GM19025 (cell line): Measurements from ENCODE around the gene CD38.
A peak's percentile ranks its signal among the peaks of the same experiment; 100 is the strongest.
"Not testable (repeated sequence)": the region's sequence is repeated elsewhere in the genome, so short reads cannot be mapped to it uniquely, and the experiment has no call there.

Experiments
- ATAC-seq: cut with Tn5 transposase; IDR thresholded peaks from one replicate; pipeline ENCODE4 v1.9.1; 2021; ENCODE audit warnings: mild to moderate bottlenecking, low read depth, moderate library complexity; ENCODE audit not compliant: unreplicated experiment

The CD38 gene

DNA sequence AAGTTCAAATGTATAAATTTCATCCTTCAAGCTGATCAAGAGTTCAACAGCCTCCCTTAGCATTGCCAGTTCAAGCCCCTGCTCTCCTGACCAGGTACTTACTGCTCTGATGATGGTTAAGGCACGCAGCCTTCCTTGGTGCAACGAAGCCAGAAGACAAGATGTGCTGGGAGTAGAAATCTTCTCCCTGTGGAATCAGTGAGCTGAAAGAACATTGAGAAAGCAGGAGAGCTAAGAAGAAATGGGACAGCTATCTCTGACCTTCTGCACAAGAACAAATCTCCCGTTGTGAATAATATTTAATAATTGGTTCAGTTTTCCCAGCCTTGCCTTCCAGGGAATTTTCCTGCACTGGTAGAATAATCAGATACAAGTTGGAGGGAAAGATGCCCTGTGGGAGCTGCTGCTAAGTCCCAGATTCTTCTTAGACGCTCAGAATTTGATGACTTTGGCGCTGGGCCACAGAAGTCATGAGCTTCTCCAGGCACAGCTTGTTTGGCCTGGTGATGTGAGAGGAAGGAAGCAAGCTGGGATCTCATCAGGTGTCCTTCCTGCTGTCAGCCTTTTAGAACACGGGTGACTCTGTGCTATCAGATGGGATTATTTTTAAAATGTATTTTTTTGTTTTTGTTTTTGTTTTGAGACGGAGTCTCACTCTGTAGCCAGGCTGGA, 77.8 kb downstream of the CD38 start:
- no peak for ATAC-seq

DNA sequence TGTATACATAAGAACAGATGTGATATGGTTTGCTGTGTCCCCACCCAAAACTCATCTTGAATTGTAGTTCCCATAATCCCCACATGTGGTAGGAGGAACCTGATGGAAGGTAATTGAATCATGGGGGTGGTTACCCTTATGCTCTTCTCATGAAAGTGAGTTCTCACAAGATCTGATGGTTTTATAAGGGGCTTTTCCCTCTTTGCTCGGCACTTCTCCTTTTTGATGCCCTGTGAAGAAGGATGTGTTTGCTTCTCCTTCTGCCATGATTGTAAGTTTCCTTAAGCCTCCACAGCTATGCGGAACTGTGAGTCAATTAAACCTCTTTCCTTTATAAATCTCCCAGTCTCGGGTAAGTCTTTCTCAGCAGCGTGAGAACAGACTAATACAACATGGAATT, 83.1 kb downstream of the CD38 start:
- not testable (repeated sequence) for ATAC-seq

DNA sequence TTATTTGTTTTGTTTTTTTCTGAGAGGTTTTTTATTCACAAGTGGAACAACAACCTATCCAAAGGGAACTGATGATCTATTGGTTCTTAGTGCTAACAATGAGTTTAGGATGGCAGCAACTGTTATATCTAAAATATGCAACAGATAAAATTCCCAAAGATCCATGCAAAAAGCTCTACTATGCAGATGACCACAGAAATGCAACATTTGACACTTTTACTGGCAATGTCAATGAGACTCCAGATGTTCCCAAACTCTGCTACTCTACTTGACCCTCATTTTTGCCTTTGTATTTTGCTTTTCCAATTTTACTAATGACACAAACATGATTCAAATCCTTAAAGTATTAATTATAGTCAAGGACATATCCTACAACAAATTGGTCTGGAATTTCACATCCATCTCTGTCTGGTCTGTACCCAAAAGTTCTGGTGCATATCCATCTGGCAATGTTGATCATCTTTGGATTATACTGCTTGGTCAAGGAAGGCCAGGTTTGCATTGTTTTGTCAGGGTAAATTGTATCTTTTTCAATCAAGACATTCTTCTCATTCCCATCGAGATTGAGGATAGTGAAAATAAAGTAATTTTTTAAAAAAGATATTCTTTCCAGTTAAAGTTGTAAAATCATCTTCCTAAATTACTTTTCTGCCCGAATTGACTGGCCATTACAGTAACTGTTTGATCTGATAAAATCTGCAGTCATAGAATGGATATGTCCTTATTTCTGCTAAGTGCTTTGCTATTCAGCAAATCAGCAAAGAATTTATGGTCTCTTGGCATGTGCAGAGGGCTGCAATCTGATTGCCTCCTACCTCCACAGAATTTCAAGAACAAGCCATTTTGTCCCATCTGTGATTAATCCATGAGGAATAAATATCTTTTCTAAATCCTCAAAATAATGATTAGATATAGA, 86.8 kb downstream of the CD38 start:
- no peak for ATAC-seq

DNA sequence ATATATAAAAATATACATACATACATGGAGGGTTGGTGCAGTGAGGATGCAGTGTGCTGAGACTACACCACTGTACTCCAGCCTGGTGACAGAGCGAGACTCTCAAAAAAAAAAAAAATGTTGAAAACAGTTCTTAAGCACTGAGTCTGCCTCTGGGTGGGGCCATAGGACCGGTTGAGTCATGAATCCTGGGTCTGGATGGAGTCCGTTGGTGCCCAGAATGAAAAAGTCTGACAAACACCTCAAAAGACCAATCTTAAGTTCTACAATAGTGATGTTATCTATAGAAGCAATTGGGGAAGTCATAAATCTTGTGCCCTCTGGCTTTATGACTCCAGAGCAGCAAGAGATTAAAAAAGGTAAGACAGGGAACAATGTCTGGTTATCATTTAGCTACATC, 90.0 kb downstream of the CD38 start:
- peak; percentile 16 for ATAC-seq

DNA sequence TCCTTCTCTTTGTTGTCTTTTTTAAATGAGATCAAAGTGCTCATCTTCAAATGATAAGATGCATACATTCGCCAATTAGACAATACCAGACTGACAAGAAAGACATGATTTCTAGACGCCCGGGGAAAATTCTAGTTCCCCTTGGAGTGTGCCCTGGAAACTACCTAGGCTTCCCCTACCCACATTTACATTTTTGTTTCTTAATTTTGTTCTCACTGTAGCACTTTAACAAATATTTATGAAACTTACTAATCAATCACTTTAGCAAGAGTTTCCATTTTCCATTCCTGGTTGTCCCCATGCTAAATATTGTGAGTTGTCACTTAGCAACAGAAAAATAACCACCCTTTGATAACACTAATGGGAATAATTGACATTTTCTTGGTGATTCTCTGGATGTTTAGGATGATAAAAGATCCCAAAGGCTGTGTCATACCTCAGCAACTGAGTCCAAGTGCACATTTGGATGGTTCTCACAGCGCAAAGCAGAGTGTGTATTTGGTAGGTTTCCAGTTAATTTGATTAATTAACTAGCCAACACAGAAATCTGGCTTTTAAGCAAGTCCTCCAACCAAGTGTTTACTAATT, 90.8 kb downstream of the CD38 start:
- ATAC-seq: peak; percentile 61

DNA sequence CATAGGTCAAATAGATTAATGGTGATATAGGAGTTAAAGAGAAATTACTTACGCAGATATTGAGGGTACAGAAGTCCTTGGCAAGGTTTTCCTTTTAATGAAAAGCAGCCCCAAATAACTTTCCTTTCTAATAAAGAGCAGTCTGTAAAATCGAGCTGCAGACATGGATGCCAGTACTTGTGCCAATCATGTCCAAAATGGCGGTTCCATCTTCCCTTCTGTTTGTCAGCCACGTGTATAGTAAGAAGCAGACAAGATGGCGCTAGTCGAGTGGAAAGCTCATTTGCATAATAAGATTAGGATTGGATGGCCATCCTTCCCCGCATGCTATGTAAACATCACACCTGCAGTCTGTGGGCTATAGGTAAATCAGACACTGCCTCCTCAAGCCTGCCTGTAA, 92.0 kb downstream of the CD38 start:
- ATAC-seq: no peak

DNA sequence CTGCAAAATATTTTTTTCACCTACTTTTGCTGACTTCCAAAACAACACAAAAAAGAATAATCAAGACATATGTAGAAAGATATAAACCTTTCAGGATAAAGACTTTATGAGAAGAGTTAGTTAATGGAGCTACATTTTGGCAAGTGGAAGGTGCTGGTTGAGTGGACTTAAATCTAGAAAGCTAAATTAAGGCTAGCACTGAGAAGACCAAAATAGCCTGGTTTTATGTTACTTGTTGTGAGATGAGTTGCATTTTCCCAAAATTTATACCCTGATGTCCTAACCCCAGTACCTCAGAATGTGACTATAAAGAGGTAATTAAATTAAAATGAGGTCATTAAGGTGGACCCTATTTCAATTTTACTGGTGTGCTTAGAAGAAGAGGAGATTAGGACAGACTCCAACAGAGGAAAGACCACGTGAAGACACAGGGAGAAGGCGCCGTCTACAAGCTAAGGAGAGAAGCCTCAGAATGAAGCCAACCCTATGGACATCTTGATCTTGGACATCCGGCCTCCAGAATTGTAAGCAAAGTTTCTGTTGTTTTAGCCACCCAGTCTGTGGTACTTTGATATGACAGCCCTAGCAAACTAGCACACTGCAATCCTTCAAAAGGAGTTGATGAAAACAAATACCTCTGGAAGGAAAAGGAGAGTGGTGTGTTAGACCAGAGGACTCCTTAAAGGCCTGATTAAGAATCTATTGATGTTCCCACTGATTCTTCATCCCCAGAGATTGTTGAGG, 93.0 kb downstream of the CD38 start:
- ATAC-seq: no peak

DNA sequence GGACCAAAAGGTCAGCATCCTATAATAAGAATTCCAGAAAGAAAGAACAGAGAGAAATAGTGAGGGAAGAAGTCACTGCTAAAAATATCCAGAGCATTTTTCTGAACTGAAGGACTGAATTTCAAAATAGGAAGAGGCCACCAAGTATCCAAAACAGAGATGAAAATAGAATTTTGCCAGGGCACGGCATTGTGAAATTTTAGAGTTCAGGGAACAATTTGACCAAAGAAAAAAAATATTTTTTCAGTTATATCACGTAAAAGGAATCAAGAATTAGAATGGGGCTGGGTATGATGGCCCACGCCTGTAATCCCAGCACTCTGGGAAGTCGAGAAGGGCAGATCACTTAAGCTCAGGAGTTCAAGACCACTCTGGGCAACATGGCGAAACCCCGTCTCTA, 95.0 kb downstream of the CD38 start:
- no peak for ATAC-seq

DNA sequence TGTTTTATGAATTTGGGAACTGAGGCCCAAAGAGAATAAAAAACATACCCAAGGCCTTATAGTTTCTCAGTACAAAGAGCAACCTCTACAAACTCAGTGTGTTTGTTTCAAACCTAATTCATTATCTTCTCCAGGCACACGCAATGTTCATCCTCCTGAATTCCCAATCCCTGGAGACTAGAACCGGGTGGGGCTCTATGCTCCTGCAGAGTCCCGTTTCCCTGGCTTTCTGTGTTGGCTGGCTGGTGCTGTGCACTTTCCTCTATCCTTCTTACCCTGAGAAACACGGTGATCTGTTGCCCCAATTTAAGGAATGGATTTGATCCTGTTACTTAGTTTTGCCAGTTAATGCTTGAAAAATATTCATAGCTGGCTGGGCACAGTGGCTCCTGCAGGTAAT, 96.5 kb downstream of the CD38 start:
- no peak for ATAC-seq

DNA sequence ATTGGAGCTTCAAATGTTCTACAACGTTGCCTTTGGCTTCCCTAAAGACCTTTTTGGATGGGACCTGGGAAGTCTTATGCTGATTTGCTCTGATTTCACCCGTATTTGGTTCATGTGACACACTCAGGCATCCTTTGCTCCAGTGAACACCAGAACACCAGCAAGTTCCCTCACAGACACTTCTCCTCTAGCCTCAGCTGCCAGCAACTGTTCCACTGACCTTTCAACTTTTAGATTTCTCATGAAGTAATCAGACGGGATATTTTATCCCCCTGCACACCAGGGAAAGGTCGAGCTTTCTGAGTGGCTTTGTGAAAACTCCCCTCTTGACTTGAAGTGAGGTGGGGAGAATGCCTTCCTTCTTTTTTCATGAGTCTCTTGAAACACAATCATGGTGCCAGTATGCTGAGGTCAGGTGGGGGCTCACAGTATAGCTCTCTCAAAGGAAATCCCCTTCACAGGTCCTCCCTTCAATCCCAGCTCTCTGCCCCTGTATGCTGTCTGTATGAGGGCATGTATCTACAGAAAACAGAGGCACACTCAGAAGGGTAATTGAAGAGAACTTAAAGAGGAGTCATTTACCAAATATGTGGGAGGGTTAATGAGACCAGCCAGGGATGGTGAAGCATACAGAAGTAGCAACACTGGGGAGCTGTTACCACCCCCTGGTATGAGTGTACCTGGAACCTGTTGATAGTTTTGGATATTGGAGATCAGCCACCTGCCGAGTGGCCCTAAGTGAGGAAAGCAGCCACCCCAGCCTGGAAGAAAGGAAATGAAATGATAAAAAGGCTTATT, 97.7 kb downstream of the CD38 start:
- ATAC-seq: no peak

DNA sequence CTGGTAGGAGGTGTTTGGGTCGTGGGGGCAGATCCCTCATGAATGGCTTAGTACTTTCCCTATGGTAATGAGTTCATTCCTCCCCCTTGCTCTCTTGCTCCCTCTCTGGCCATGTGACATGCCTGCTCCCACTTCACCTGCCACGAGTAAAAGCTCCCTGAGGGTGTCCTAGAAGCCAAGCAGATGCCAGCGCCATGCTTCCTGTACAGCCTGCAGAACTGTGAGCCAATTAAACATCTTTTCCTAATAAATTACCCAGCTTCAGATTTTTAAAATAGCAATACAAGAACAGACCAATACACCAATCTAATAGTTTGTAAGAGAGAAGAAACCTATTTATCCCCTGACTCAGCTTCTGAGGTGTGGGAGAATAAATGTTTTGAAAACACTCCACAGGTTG, 99.9 kb downstream of the CD38 start:
- ATAC-seq: no peak

DNA sequence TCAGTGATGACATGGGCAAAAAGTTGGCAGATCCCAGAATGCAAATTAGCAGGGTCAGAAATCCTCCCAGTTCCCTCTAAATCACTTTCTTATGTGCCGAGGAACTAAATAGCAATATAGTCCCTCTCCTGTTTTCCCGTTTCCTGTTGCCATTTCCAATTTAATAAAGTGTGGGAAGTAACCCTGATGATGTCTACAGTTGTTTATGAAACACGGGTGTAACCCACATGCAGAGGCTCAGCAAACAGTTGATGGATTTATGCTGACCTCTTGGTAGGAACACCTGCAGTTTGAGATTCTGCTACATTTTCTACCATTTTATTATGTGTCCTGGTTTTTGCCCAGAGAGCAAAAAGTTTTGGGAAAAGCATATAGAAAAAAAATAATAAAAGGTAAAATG, 103.7 kb downstream of the CD38 start:
- ATAC-seq: no peak

DNA sequence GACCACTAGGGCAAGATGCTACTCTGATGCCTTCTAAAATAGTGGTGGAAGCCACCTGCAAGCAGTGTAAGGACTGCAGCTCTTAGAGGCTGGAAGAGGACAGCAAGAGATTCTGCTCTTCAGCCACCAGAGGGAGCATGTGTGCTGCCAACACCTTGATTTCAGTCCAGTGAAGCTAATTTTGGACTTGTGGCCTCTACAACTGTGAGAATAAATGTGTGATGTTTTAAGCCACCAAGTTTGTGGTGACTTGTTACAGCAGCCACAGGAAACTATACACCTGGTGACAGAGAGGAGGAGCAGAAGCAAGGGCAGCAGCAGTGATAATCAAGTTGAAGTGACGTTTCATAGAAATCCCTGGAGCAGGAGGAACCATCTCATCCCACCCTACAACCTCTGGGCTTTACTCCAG, 104.6 kb downstream of the CD38 start:
- peak; percentile 88 for ATAC-seq

DNA sequence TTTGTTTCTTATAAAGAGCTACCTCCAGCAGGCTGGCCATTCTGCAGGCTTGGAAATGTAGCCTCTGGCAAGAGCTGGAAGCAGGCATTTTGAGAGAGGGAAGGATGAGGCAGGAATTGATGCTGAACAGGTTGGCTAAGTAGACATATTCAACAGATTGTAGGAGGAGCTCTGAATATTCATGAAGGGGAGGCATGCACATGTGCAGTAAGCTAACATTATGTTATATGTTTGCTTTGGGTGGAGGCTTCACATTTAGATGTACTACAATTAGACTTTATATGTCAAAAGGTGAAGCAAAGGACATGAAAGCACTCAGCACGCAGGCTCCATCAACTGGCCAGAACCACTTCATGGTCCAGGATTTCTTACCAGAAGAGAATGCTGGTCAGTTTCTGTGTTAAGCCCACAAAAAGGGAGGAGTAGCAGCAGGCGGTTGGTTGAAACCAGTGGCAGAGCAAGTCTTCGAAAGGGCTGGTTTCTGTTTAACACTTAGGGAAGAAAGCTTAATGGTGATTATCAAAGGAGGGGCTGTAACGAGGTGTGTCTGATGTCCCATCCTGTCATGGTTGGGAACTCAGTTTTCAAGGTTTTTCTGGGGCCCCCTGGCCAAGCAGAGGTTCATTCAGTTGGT, 105.6 kb downstream of the CD38 start:
- no peak for ATAC-seq

DNA sequence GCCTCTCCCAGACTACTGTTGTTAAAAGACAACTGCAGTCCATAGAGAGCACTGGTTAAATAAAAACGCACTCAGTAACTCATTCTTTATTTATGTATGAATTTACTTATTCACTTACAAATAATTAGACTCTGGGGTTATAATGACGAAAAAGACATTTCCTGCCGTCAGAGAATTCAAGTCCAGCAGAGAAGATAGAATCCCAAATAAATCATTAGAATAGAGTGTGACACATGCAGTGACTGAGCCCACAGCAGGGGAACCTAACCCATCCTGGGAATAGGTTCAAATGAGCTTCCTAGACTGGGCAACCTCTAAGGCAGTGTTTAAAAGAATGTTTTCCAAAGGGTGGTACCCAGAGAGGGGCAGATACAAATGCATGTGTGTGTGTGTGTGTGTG, 106.5 kb downstream of the CD38 start:
- no peak for ATAC-seq

DNA sequence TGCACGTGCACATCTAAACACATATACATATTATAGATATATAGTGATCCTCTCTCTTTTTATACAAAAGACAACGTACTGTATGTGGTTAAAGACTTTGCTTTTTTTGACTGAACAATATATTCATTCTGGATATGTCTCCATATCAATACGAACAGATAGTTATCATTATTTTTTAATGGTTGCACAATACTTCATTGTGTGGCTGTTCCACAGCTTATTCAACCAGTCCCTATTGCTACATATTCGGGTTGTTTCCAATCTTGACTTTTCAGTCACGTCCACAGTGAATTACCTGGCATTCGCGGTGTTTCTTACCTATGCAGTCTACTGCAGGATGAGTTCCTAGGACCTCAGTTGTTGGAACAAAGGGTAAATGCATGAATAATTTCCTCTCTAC, 107.3 kb downstream of the CD38 start:
- no peak for ATAC-seq

DNA sequence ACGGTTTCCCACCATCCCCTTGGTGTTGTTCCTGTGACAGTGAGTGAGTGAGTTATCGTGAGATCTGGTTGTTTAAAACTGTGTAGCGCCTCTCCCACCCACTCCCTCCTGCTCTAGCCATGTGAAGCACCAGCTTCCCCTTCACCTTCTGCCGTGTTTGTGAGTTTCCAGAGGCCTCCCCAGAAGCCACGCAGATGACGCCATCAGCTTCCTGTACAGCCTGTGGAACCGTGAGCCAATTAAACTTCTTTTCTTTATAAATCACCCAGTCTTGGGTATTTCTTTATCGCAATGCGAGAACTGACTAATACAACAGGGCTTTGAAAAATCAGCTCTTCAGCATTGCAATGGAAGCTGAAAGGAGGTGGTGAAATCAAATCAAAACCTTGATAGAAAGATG, 110.4 kb downstream of the CD38 start:
- ATAC-seq: no peak

DNA sequence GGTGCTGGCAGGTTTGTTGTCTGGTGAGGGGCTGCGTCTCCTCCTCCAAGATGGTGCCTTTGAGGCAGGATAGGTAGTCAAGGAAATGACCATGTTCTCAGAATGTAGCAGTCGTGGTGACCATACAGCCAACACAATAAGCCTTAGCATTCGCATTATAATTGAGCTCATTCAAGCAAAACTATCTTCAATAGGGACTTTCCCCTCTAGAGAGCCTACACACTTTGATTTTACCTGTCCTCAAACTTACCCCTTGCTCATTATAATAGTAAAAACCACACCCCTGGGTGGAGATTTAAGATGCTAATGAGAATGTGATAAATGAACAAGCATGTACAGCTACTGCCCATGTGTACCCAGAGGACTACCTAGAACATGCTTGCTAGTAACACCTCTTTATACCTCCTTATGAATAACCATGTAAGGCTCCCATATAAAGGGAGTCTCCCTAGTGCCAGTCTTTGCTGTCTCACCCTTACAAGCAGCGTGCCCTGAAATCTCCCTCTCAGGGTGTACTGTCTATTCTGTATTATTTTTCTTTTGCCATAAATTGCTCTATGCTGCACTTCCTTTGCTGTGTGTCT, 112.2 kb downstream of the CD38 start:
- no peak for ATAC-seq

DNA sequence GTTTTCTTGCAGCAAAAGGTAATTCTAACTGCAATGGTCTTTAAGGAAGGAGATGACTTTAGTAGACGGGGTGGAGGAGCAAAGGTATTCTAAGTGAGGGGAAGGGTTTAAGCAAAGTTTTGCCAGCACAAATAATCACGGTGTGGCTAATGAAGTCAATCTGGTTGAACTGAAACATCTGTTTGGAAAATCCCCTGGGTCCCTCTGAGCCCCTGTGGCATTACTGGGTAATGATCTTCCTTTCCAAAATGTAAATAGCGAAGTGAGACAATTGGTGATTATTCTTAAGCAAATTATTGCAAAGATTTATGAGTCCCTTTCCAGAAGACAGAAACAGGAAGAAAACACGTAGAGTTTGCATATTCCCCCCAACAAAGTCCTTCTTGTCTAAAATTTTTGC, 113.2 kb downstream of the CD38 start:
- peak; percentile 77 for ATAC-seq
